HEK293T (cell line): ENCODE data around the gene SLC30A4.

Source experiments
- ARNT ChIP-seq: fragments of 450-650 bp; IDR thresholded peaks from 2 replicates; pipeline ENCODE4 v1.6.1; 2017; ENCODE audit warnings: mild to moderate bottlenecking
- FOXM1 ChIP-seq: fragments of 450-650 bp; IDR thresholded peaks from 2 replicates; pipeline ENCODE4 v1.6.1; 2017; ENCODE audit warnings: mild to moderate bottlenecking, borderline replicate concordance
- HDGF ChIP-seq: fragments of 450-650 bp; IDR thresholded peaks from 2 replicates; pipeline ENCODE4 v1.6.1; 2017; ENCODE audit warnings: antibody characterized with exemption, borderline replicate concordance
- LEF1 ChIP-seq: fragments of 450-650 bp; IDR thresholded peaks from 2 replicates; pipeline ENCODE4 v1.6.1; 2017; ENCODE audit warnings: mild to moderate bottlenecking, borderline replicate concordance
- TF ChIP-seq, protein P1 (sequence below): fragments of 450-650 bp; IDR thresholded peaks from 2 replicates; pipeline ENCODE4 v1.6.1; 2016

DNA sequence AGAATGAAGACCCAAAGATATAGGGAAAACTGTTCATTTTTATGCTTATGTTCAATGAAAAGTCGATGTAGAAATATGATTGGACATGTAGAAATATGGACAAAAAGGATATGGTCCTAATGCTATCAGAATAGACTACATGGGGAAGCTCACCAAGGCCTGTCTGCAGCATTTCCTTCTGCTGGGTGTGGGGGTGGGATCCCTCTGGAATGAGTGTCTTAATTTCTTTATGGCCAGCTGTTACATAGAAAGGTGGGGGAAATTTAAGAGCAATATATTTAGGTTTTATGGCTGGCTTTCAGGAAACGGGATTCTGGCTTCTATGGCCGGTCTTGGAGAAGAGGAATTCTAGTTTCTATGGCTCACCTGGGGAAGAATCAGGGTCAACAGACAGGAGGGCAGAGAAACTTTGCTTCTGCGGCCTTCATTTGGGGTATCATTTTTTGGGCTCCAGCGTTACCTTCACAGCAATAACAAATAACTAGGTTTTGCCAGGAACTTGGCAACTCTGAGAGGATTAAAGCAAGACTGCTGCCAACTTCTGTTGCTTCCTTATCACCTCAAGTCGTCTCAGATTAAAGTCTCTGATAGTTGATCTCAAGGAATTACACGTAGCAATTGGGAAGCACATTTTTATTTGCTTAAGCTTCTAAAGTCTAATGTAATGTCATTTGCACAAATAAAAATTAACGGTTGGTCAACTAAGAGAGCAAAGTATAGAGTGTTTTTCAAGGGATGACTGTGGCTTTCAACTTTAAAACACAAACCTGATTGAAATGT, 87.2 kb downstream of the SLC30A4 start:
- no peak for TF ChIP-seq ARNT
- no peak for TF ChIP-seq FOXM1
- TF ChIP-seq, protein P1, sequence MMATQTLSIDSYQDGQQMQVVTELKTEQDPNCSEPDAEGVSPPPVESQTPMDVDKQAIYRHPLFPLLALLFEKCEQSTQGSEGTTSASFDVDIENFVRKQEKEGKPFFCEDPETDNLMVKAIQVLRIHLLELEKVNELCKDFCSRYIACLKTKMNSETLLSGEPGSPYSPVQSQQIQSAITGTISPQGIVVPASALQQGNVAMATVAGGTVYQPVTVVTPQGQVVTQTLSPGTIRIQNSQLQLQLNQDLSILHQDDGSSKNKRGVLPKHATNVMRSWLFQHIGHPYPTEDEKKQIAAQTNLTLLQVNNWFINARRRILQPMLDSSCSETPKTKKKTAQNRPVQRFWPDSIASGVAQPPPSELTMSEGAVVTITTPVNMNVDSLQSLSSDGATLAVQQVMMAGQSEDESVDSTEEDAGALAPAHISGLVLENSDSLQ = no peak
- no peak for TF ChIP-seq LEF1
- TF ChIP-seq HDGF = no peak
